Activated CD4-positive, alpha-beta memory T cell treated with anti-CD3 and anti-CD28 coated beads for 36 hours (primary cell): Measurements from ENCODE around the gene ZBTB16. TPM values are rescaled to one million over a fixed set of nuclear protein-coding genes. Genes with fewer than 3 reads are reported as not detected.
"Not testable (repeated sequence)": the region's sequence is repeated elsewhere in the genome, so short reads cannot be mapped to it uniquely, and the experiment has no call there.

Experiments used
- CTCF ChIA-PET: fragments of 350-600 bp; sonication (Branson Sonifier 250); formaldehyde crosslinking; loops from one replicate; lab custom pipeline; 2021; ENCODE audit warnings: antibody characterized with exemption, inconsistent platforms; lab: Charles Lee
- POLR2A ChIA-PET: fragments of 350-600 bp; sonication (Branson Sonifier 250); formaldehyde crosslinking; loops from one replicate; lab custom pipeline; 2021; ENCODE audit warnings: antibody characterized with exemption; lab: Charles Lee
- DNase-seq: peaks from one replicate; pipeline ENCODE4 v3.0.0-alpha.2; 2020
- H3K27ac Mint-ChIP-seq: one replicate; pipeline ENCODE4 v1.8.0; 2021; ENCODE audit warnings: mixed read lengths
- H3K27me3 Mint-ChIP-seq: one replicate; pipeline ENCODE4 v1.8.0; 2021; ENCODE audit warnings: mixed read lengths
- H3K36me3 Mint-ChIP-seq: one replicate; pipeline ENCODE4 v1.8.0; 2021; ENCODE audit warnings: mixed read lengths
- H3K4me1 Mint-ChIP-seq: one replicate; pipeline ENCODE4 v1.8.0; 2021; ENCODE audit warnings: low read depth, mixed read lengths
- H3K4me3 Mint-ChIP-seq: one replicate; pipeline ENCODE4 v1.8.0; 2021; ENCODE audit warnings: mild to moderate bottlenecking, mixed read lengths
- H3K9me3 Mint-ChIP-seq: one replicate; pipeline ENCODE4 v1.8.0; 2021; ENCODE audit warnings: mixed read lengths
- intact Hi-C: fragments of 100-400 bp; cut with micrococcal nuclease; formaldehyde crosslinking; loops from one replicate; pipeline ENCODE4 v1.15.1; 2023
- total RNA-seq, 2 experiments: library from RNA; stranded (reverse); gene quantifications; one replicate each; pipeline ENCODE4 v1.2.3, GENCODE V29; 2021

Gene ZBTB16
- total RNA-seq, 2 experiments from 2014 or later, result 7.7 to 9.7 TPM

GRCh38 chr11:114047327-114047726 lies 12.2 kb upstream of the ZBTB16 start:
- Mint-ChIP-seq H3K36me3 (no peaks in the 10 kb centered on the region), H3K27me3 (no peaks in the 10 kb centered on the region), H3K4me3 (no peak overlapping the region), H3K4me1 (peaks cover 12% of the 10 kb centered on the region), H3K9me3 (no peaks in the 10 kb centered on the region), H3K27ac (no peak overlapping the region)
- intact Hi-C loops, result no loop called here
- DNase-seq, result no peak
- ChIA-PET POLR2A (interaction anchor here (0.7 kb wide), 1 partner anchor 71 kb away, joined by 3 read pairs; no protein-coding TSS in a partner anchor), CTCF (interaction anchor here (1.4 to 1.8 kb wide), 2 partner anchors 11 to 213 kb away, joined by 3 to 6 read pairs; no protein-coding TSS in a partner anchor)

GRCh38 chr11:114049050-114049449 lies 10.5 kb upstream of the ZBTB16 start:
- H3K4me3 Mint-ChIP-seq, result no peak overlapping the region
- ChIA-PET CTCF (interaction anchor here (1.9 kb wide), 1 partner anchor 11 kb away, joined by 5 read pairs; no protein-coding TSS in a partner anchor), POLR2A (no interaction called here)
- H3K9me3 Mint-ChIP-seq, result no peaks in the 10 kb centered on the region
- no peak for DNase-seq
- intact Hi-C loops, result no loop called here
- peaks cover 7% of the 10 kb centered on the region for H3K4me1 Mint-ChIP-seq
- H3K27me3 Mint-ChIP-seq, result no peaks in the 10 kb centered on the region
- H3K27ac Mint-ChIP-seq, result no peak overlapping the region
- H3K36me3 Mint-ChIP-seq, result no peaks in the 10 kb centered on the region

- H3K4me3 Mint-ChIP-seq, intact Hi-C loops: not testable (repeated sequence)
- CTCF ChIA-PET, result interaction anchor here (1.9 kb wide), 1 partner anchor 11 kb away, joined by 5 read pairs; no protein-coding TSS in a partner anchor
Observed at GRCh38 chr11:114049766-114050165, 9.7 kb upstream of the ZBTB16 start.

GRCh38 chr11:114050258-114050927 lies 9.1 kb upstream of the ZBTB16 start:
- DNase-seq, result no peak
- no peaks in the 10 kb centered on the region for H3K4me1 Mint-ChIP-seq
- intact Hi-C loops, result no loop called here
- CTCF ChIA-PET, result no interaction called here
- no peaks in the 10 kb centered on the region for H3K27me3 Mint-ChIP-seq
- no peak overlapping the region for H3K27ac Mint-ChIP-seq
- H3K9me3 Mint-ChIP-seq, result no peaks in the 10 kb centered on the region
- no peaks in the 10 kb centered on the region for H3K36me3 Mint-ChIP-seq
- no peak overlapping the region for H3K4me3 Mint-ChIP-seq
- POLR2A ChIA-PET, result no interaction called here

More at GRCh38 chr11:114049766-114050165, 9.7 kb upstream of the ZBTB16 start:
- POLR2A ChIA-PET, H3K36me3 Mint-ChIP-seq, H3K27me3 Mint-ChIP-seq, H3K9me3 Mint-ChIP-seq, H3K27ac Mint-ChIP-seq, DNase-seq, H3K4me1 Mint-ChIP-seq: not testable (repeated sequence)

GRCh38 chr11:114051558-114051957 lies 8.0 kb upstream of the ZBTB16 start:
- Mint-ChIP-seq H3K4me1 (no peaks in the 10 kb centered on the region), H3K4me3 (no peak overlapping the region), H3K27me3 (no peaks in the 10 kb centered on the region), H3K27ac (no peak overlapping the region), H3K9me3 (no peaks in the 10 kb centered on the region), H3K36me3 (no peaks in the 10 kb centered on the region)
- intact Hi-C loops, result no loop called here
- no peak for DNase-seq
- CTCF ChIA-PET, result interaction anchor here (2.7 kb wide), 1 partner anchor 209 kb away, joined by 11 read pairs; no protein-coding TSS in a partner anchor
- POLR2A ChIA-PET, result no interaction called here

GRCh38 chr11:114052160-114052559 lies 7.4 kb upstream of the ZBTB16 start:
- Mint-ChIP-seq H3K27ac (no peak overlapping the region), H3K27me3 (no peaks in the 10 kb centered on the region), H3K4me1 (no peaks in the 10 kb centered on the region), H3K4me3 (no peak overlapping the region), H3K36me3 (no peaks in the 10 kb centered on the region), H3K9me3 (no peaks in the 10 kb centered on the region)
- intact Hi-C loops, result no loop called here
- ChIA-PET CTCF (interaction anchor here (2.7 kb wide), 1 partner anchor 209 kb away, joined by 11 read pairs; no protein-coding TSS in a partner anchor), POLR2A (no interaction called here)
- DNase-seq, result no peak

GRCh38 chr11:114053406-114053805 lies 6.1 kb upstream of the ZBTB16 start:
- H3K4me3 Mint-ChIP-seq, result no peak overlapping the region
- H3K27ac Mint-ChIP-seq, result no peak overlapping the region
- ChIA-PET CTCF (interaction anchor here (1.4 to 2.7 kb wide), 2 partner anchors 18 to 207 kb away, joined by 5 to 11 read pairs; no protein-coding TSS in a partner anchor), POLR2A (no interaction called here)
- H3K36me3 Mint-ChIP-seq, result no peaks in the 10 kb centered on the region
- peaks cover 8% of the 10 kb centered on the region for H3K27me3 Mint-ChIP-seq
- intact Hi-C loops, result no loop called here
- DNase-seq, result no peak
- H3K9me3 Mint-ChIP-seq, result no peaks in the 10 kb centered on the region
- no peaks in the 10 kb centered on the region for H3K4me1 Mint-ChIP-seq

- Mint-ChIP-seq H3K4me3 (no peak overlapping the region), H3K4me1 (peaks cover 4% of the 10 kb centered on the region), H3K36me3 (no peaks in the 10 kb centered on the region), H3K27ac (no peak overlapping the region), H3K9me3 (no peaks in the 10 kb centered on the region), H3K27me3 (peaks cover 11% of the 10 kb centered on the region)
- POLR2A ChIA-PET, result no interaction called here
- CTCF ChIA-PET, result no interaction called here
- no peak for DNase-seq
- intact Hi-C loops, result loop anchor here (5.0 kb wide), 1 partner anchor 207 kb away; no protein-coding TSS in a partner anchor
Observed at GRCh38 chr11:114054806-114055205, 4.7 kb upstream of the ZBTB16 start.

- Mint-ChIP-seq H3K27me3 (peaks cover 13% of the 10 kb centered on the region), H3K36me3 (no peaks in the 10 kb centered on the region), H3K9me3 (no peaks in the 10 kb centered on the region), H3K4me1 (peaks cover 4% of the 10 kb centered on the region), H3K27ac (no peak overlapping the region), H3K4me3 (no peak overlapping the region)
- ChIA-PET CTCF (interaction anchor here (0.9 to 2.5 kb wide), 3 partner anchors 124 to 205 kb away, joined by 3 to 11 read pairs (median 4); no protein-coding TSS in a partner anchor), POLR2A (no interaction called here)
- DNase-seq, result no peak
- intact Hi-C loops, result loop anchor here (5.0 kb wide), 1 partner anchor 206 kb away; no protein-coding TSS in a partner anchor
Observed at GRCh38 chr11:114056409-114056808, 3.1 kb upstream of the ZBTB16 start.

GRCh38 chr11:114057147-114057546 lies 2.4 kb upstream of the ZBTB16 start:
- POLR2A ChIA-PET, result no interaction called here
- H3K9me3 Mint-ChIP-seq, result no peaks in the 10 kb centered on the region
- peaks cover 6% of the 10 kb centered on the region for H3K4me1 Mint-ChIP-seq
- H3K27me3 Mint-ChIP-seq, result peaks cover 16% of the 10 kb centered on the region
- intact Hi-C loops, result loop anchor here (5.0 kb wide), 1 partner anchor 205 kb away; no protein-coding TSS in a partner anchor
- CTCF ChIA-PET, result interaction anchor here (2.5 kb wide), 1 partner anchor 204 kb away, joined by 11 read pairs; no protein-coding TSS in a partner anchor
- DNase-seq, result no peak
- no peaks in the 10 kb centered on the region for H3K36me3 Mint-ChIP-seq
- no peak overlapping the region for H3K27ac Mint-ChIP-seq
- H3K4me3 Mint-ChIP-seq, result no peak overlapping the region

- Mint-ChIP-seq H3K36me3 (no peaks in the 10 kb centered on the region), H3K4me1 (peaks cover 6% of the 10 kb centered on the region), H3K27me3 (peaks cover 16% of the 10 kb centered on the region), H3K4me3 (no peak overlapping the region), H3K27ac (no peak overlapping the region), H3K9me3 (no peaks in the 10 kb centered on the region)
- intact Hi-C loops, result loop anchor here (2.0 to 5.0 kb wide), 2 partner anchors 125 to 205 kb away; no protein-coding TSS in a partner anchor
- ChIA-PET CTCF (interaction anchor here (2.5 kb wide), 1 partner anchor 203 kb away, joined by 11 read pairs; no protein-coding TSS in a partner anchor), POLR2A (interaction anchor here (2.1 kb wide), 1 partner anchor 126 kb away, joined by 4 read pairs; no protein-coding TSS in a partner anchor)
- DNase-seq, result no peak
Observed at GRCh38 chr11:114057605-114058004, 1.9 kb upstream of the ZBTB16 start.
